ENCODE results near the gene ZC3H12C.

DNA sequence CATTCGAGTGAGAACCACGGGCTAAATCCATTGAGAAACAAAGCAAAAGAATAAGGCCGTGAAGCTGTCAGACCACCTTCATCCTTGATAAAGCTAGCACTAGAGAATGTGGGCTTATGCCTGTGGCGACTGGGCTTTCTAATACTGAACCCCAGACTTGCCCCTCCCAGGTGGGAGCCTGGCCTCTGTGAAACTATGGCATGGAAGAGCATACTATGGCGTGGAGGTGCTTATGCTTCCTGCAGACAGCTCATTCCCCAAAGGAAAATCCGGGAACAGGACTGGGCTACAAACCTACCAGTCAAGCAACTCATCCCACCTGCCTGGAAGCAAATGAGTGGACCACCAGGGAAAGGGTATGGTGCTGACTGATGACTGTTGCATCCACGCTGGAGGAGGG lies 92.4 kb downstream of the ZC3H12C start:
- no peak for TF ChIP-seq NFYB (CRISPR knock-in tag; IDR thresholded peaks at IDR 0.05)
- no peak for TF ChIP-seq ZZZ3 (CRISPR knock-in tag; IDR thresholded peaks at IDR 0.05; ENCODE audit: borderline replicate concordance)
- no peak for TF ChIP-seq EZH2 (conservative IDR thresholded peaks at IDR 0.05; ENCODE audit: low read depth, low read length)
- no peak for TF ChIP-seq CTCF (CRISPR knock-in tag; IDR thresholded peaks at IDR 0.05)
- no peak for TF ChIP-seq POLR2AphosphoS5 (IDR thresholded peaks at IDR 0.05; ENCODE audit: low read depth, low read length)
- no peak for TF ChIP-seq HOXA3 (CRISPR knock-in tag; IDR thresholded peaks at IDR 0.05)
- no peak for TF ChIP-seq NPAS2 (CRISPR knock-in tag; IDR thresholded peaks at IDR 0.05; ENCODE audit: borderline replicate concordance)
- TF ChIP-seq ZNF780A (CRISPR knock-in tag; IDR thresholded peaks at IDR 0.05): no peak
- TF ChIP-seq PRDM4 (CRISPR knock-in tag; IDR thresholded peaks at IDR 0.05; ENCODE audit: borderline replicate concordance): no peak
- no peak for TF ChIP-seq PCBP1 (IDR thresholded peaks at IDR 0.05; ENCODE audit: borderline replicate concordance, low read depth, low read length)
- no peak for TF ChIP-seq RFX5 (IDR thresholded peaks at IDR 0.05; ENCODE audit: low read depth, low read length)
- no peak for TF ChIP-seq TP53 (CRISPR knock-in tag; conservative IDR thresholded peaks at IDR 0.05)
- no peak for TF ChIP-seq CBX5 (CRISPR knock-in tag; IDR thresholded peaks at IDR 0.05; ENCODE audit: borderline replicate concordance)
